Ishikawa (cell line): ENCODE measurements around the gene NRXN3.

Experiments used
- CEBPB ChIP-seq: IDR thresholded peaks from 2 replicates; pipeline ENCODE4 v1.6.1; 2012
- CREB1 ChIP-seq: IDR thresholded peaks from 2 replicates; pipeline ENCODE4 v1.6.1; 2012; ENCODE audit warnings: low read depth
- FOXM1 ChIP-seq: IDR thresholded peaks from 2 replicates; pipeline ENCODE4 v1.6.1; 2012; ENCODE audit warnings: low read depth, borderline replicate concordance
- MAX ChIP-seq: IDR thresholded peaks from 2 replicates; pipeline ENCODE4 v1.6.1; 2012
- RAD21 ChIP-seq: IDR thresholded peaks from 2 replicates; pipeline ENCODE4 v1.6.1; 2012; ENCODE audit warnings: low read depth
- REST ChIP-seq: IDR thresholded peaks from 2 replicates; pipeline ENCODE4 v1.6.1; 2012; ENCODE audit warnings: low read depth, mild to moderate bottlenecking
- TAF1 ChIP-seq: IDR thresholded peaks from 2 replicates; pipeline ENCODE4 v1.6.1; 2012; ENCODE audit warnings: low read depth, mild to moderate bottlenecking
- USF1 ChIP-seq: IDR thresholded peaks from 2 replicates; pipeline ENCODE4 v1.6.1; 2012
- YY1 ChIP-seq: IDR thresholded peaks from 2 replicates; pipeline ENCODE4 v1.6.1; 2012; ENCODE audit warnings: low read depth
- ZBTB7A ChIP-seq: IDR thresholded peaks from 2 replicates; pipeline ENCODE4 v1.6.1; 2012; ENCODE audit warnings: low read depth

- TF ChIP-seq ZBTB7A (no peak), CEBPB (no peak), CREB1 (no peak), REST (no peak), YY1 (no peak), MAX (no peak), RAD21 (no peak), USF1 (no peak), FOXM1 (no peak), TAF1 (no peak)
Observed at GRCh38 chr14:79028281-79028680, 858.1 kb downstream of the NRXN3 start.
